Measurements from ENCODE around the gene TCF12. TPM values are rescaled to one million over a fixed set of nuclear protein-coding genes. Genes with fewer than 3 reads are reported as not detected.

TCF12 gene
- total and polyA plus RNA-seq, 2 donors (not counting 3 experiments of a cell fraction or from before 2014, with no cell fraction given): 72.1 to 133 TPM

- DNase-seq (ENCODE audit: low read depth, low spot score) (no peak), FAIRE-seq (no peak)
- no peaks in the 10 kb centered on the region for H3K79me2 ChIP-seq (ENCODE audit: control insufficient read depth, insufficient read depth, low read length)
- peaks cover 10% of the 10 kb centered on the region for H3K4me1 ChIP-seq (ENCODE audit: control insufficient read depth, extremely low read depth, insufficient read depth, low read length)
- intact Hi-C loops (cut with micrococcal nuclease) (no loop called here), dilution Hi-C loops (cut with MboI; ENCODE audit: extremely low pct_ligation_motif_present, low sequenced_read_pairs) (no loop called here)
- H2AFZ ChIP-seq (ENCODE audit: low read depth, low read length): no peak overlapping the region
- no peak overlapping the region for H3K27ac ChIP-seq (ENCODE audit: insufficient read depth, low read depth, low read length)
- H3K9ac ChIP-seq (replicated peaks; ENCODE audit: extremely low read depth, insufficient read depth, low read length): no peak overlapping the region
- H3K36me3 ChIP-seq (ENCODE audit: control insufficient read depth in 2 of 2, extremely low read depth in 1 of 2, insufficient read depth in 2 of 2, low read length in 2 of 2): no peaks in the 10 kb centered on the region
- H3K4me3 ChIP-seq (replicated peaks in 1 of 3; ENCODE audit: insufficient read depth in 1 of 3, low read depth in 1 of 3, low read length in 3 of 3): no peak overlapping the region
- no peaks in the 10 kb centered on the region for H3K27me3 ChIP-seq (ENCODE audit: control insufficient read depth in 2 of 2, insufficient read depth in 2 of 2, low read length in 2 of 2)
- CTCF ChIA-PET: no interaction called here
- TF ChIP-seq JUN (IDR thresholded peaks at IDR 0.05; ENCODE audit: borderline replicate concordance, insufficient read depth, insufficient read length, low read depth) (no peak), MAX (IDR thresholded peaks at IDR 0.05; ENCODE audit: insufficient read depth, insufficient read length) (no peak), EZH2 (IDR thresholded peaks at IDR 0.05; ENCODE audit: borderline replicate concordance, low read depth, low read length, severe bottlenecking) (no peak), POLR2AphosphoS5 (IDR thresholded peaks at IDR 0.05; ENCODE audit: insufficient read depth, low read depth, low read length) (no peak), POLR2A (IDR thresholded peaks at IDR 0.05; ENCODE audit: low read depth, low read length) (no peak), FOS (IDR thresholded peaks at IDR 0.05; ENCODE audit: borderline replicate concordance, insufficient read depth, low read length) (no peak), GATA2 (IDR thresholded peaks at IDR 0.05; ENCODE audit: insufficient read depth, insufficient read length, low read depth, low read length) (no peak), CTCF (IDR thresholded peaks at IDR 0.05; ENCODE audit: extremely low read depth in 1 of 2, insufficient read depth in 1 of 2, low read depth in 1 of 2, low read length in 2 of 2) (no peak)
- no peaks in the 10 kb centered on the region for H3K9me3 ChIP-seq (replicated peaks; ENCODE audit: control insufficient read depth, insufficient read depth, low read length)
- no peaks in the 10 kb centered on the region for H3K9me1 ChIP-seq (replicated peaks; ENCODE audit: control insufficient read depth, extremely low read depth, insufficient read depth, low read length)
- no TSS peak for BruUV-seq (replicated peaks)
- POLR2A ChIA-PET: no interaction called here
- no peaks in the 10 kb centered on the region for H4K20me1 ChIP-seq (replicated peaks; ENCODE audit: control insufficient read depth, extremely low read depth, insufficient read depth, low read length)
- no peak overlapping the region for H3K4me2 ChIP-seq (ENCODE audit: insufficient read depth, low read length)
These were observed 26.5 kb upstream of the TCF12 start for GRCh38 chr15:56891852-56892440.
